WTC11 (cell line): ENCODE data around the gene PISD. TPM values are rescaled to one million over a fixed set of nuclear protein-coding genes. Genes with fewer than 3 reads are reported as not detected.

Experiments used
- ATAC-seq: fragments of 200-7000 bp; cut with Tn5 transposase; 2 replicates; pipeline ENCODE4 v1.10.0; 2021; ENCODE audit warnings: mild to moderate bottlenecking, moderate library complexity
- CTCF ChIA-PET: fragments of 300-600 bp; sonication (Branson Sonifier 250); formaldehyde crosslinking; loops from one replicate; lab custom pipeline; 2021; ENCODE audit warnings: antibody characterized with exemption; lab: Charles Lee
- POLR2A ChIA-PET: fragments of 350-600 bp; sonication (Branson Sonifier 250); formaldehyde crosslinking; loops from one replicate; lab custom pipeline; 2021; ENCODE audit warnings: antibody characterized with exemption; lab: Charles Lee
- DNase-seq: peaks from one replicate; pipeline ENCODE4 v3.0.0; 2021; ENCODE audit warnings: low spot score
- H3K27ac Mint-ChIP-seq: 2 replicates; pipeline ENCODE4 v1.8.0; 2021; ENCODE audit warnings: mixed read lengths
- H3K27me3 Mint-ChIP-seq: 2 replicates; pipeline ENCODE4 v1.8.0; 2021; ENCODE audit warnings: low read depth, mild to moderate bottlenecking, moderate library complexity, mixed read lengths
- H3K36me3 Mint-ChIP-seq: 2 replicates; pipeline ENCODE4 v1.8.0; 2021; ENCODE audit warnings: mixed read lengths
- H3K4me1 Mint-ChIP-seq: 2 replicates; pipeline ENCODE4 v1.8.0; 2022; ENCODE audit warnings: mixed read lengths
- H3K4me3 Mint-ChIP-seq: 2 replicates; pipeline ENCODE4 v1.8.0; 2021; ENCODE audit warnings: mild to moderate bottlenecking, moderate library complexity, mixed read lengths
- H3K9me3 Mint-ChIP-seq: 2 replicates; pipeline ENCODE4 v1.8.0; 2021; ENCODE audit warnings: mixed read lengths
- AR ChIP-seq: fragments of 250-450 bp; sonication (Bioruptor Pico); IDR thresholded peaks from 2 replicates; pipeline ENCODE4 v1.9.0; 2021; ENCODE audit warnings: mild to moderate bottlenecking
- ATF1 ChIP-seq: sonication (generic); formaldehyde crosslinking; IDR thresholded peaks from 2 replicates; pipeline ENCODE4 v1.8.1; 2023; ENCODE audit warnings: mild to moderate bottlenecking, moderate library complexity, missing genetic modification reagents
- CBFB ChIP-seq: sonication (generic); formaldehyde crosslinking; IDR thresholded peaks from 2 replicates; pipeline ENCODE4 v1.8.1; 2022; ENCODE audit warnings: mild to moderate bottlenecking, low read depth, missing genetic modification reagents
- E2F4 ChIP-seq: sonication (generic); formaldehyde crosslinking; IDR thresholded peaks from 2 replicates; pipeline ENCODE4 v1.8.1; 2022; ENCODE audit warnings: low read depth, mild to moderate bottlenecking, moderate library complexity, missing genetic modification reagents, borderline replicate concordance
- ESRRA ChIP-seq: sonication (generic); formaldehyde crosslinking; IDR thresholded peaks from 2 replicates; pipeline ENCODE4 v1.8.1; 2022; ENCODE audit warnings: mild to moderate bottlenecking, missing genetic modification reagents, borderline replicate concordance
- GABPB1 ChIP-seq: sonication (generic); formaldehyde crosslinking; IDR thresholded peaks from 2 replicates; pipeline ENCODE4 v1.8.1; 2023; ENCODE audit warnings: mild to moderate bottlenecking, missing genetic modification reagents
- GRHL2 ChIP-seq: fragments of 250-450 bp; sonication (Bioruptor Pico); IDR thresholded peaks from 2 replicates; pipeline ENCODE4 v1.8.0; 2022; ENCODE audit warnings: mild to moderate bottlenecking, moderate library complexity; ENCODE audit not compliant: insufficient replicate concordance, severe bottlenecking
- JAZF1 ChIP-seq: fragments of 250-450 bp; sonication (Bioruptor Pico); IDR thresholded peaks from 2 replicates; pipeline ENCODE4 v1.9.0; 2021; ENCODE audit warnings: moderate library complexity, mild to moderate bottlenecking, inconsistent platforms
- KAT7 ChIP-seq: sonication (generic); formaldehyde crosslinking; IDR thresholded peaks from 2 replicates; pipeline ENCODE4 v1.8.1; 2023; ENCODE audit warnings: missing genetic modification reagents, mild to moderate bottlenecking, borderline replicate concordance
- NFE2L1 ChIP-seq: sonication (generic); formaldehyde crosslinking; IDR thresholded peaks from 2 replicates; pipeline ENCODE4 v1.8.1; 2023; ENCODE audit warnings: missing genetic modification reagents
- NFYB ChIP-seq: sonication (generic); formaldehyde crosslinking; conservative IDR thresholded peaks from 2 replicates; pipeline ENCODE4 v1.8.0; 2022; ENCODE audit warnings: low read depth, missing genetic modification reagents
- NR3C1 ChIP-seq: sonication (generic); formaldehyde crosslinking; conservative IDR thresholded peaks from 2 replicates; pipeline ENCODE4 v1.8.1; 2023; ENCODE audit warnings: low read depth, mild to moderate bottlenecking, missing genetic modification reagents
- RELA ChIP-seq: sonication (generic); formaldehyde crosslinking; IDR thresholded peaks from 2 replicates; pipeline ENCODE4 v1.8.1; 2022; ENCODE audit warnings: missing genetic modification reagents, mild to moderate bottlenecking, borderline replicate concordance
- STAT6 ChIP-seq: sonication (generic); formaldehyde crosslinking; conservative IDR thresholded peaks from 2 replicates; pipeline ENCODE4 v1.8.1; 2023; ENCODE audit warnings: mild to moderate bottlenecking, low read depth, missing genetic modification reagents, moderate library complexity
- TEAD1 ChIP-seq: sonication (generic); formaldehyde crosslinking; IDR thresholded peaks from 2 replicates; pipeline ENCODE4 v1.8.0; 2022; ENCODE audit warnings: mild to moderate bottlenecking, missing genetic modification reagents
- ZBTB21 ChIP-seq: sonication (generic); formaldehyde crosslinking; IDR thresholded peaks from 2 replicates; pipeline ENCODE4 v1.8.1; 2023; ENCODE audit warnings: mild to moderate bottlenecking, missing genetic modification reagents, borderline replicate concordance
- ZNF232 ChIP-seq: sonication (generic); formaldehyde crosslinking; IDR thresholded peaks from 2 replicates; pipeline ENCODE4 v1.8.0; 2022; ENCODE audit warnings: mild to moderate bottlenecking, missing genetic modification reagents
- ZNF425 ChIP-seq: fragments of 250-450 bp; sonication (Bioruptor Pico); conservative IDR thresholded peaks from 2 replicates; pipeline ENCODE4 v1.9.0; 2021; ENCODE audit warnings: mild to moderate bottlenecking
- total RNA-seq: library from RNA; stranded (reverse); gene quantifications from 3 replicates; pipeline ENCODE4 v1.2.3, GENCODE V29; 2021
- TF ChIP-seq, protein P1 (sequence below): sonication (generic); formaldehyde crosslinking; IDR thresholded peaks from 2 replicates; pipeline ENCODE4 v1.8.1; 2022; ENCODE audit warnings: low read depth, missing genetic modification reagents, borderline replicate concordance
- TF ChIP-seq, protein P2 (sequence below): fragments of 250-450 bp; sonication (Bioruptor Pico); IDR thresholded peaks from 2 replicates; pipeline ENCODE4 v2.1.2; 2022; ENCODE audit warnings: mild to moderate bottlenecking, moderate library complexity
- TF ChIP-seq, protein P3 (sequence below): sonication (generic); formaldehyde crosslinking; IDR thresholded peaks from 2 replicates; pipeline ENCODE4 v1.8.1; 2023; ENCODE audit warnings: mild to moderate bottlenecking, missing genetic modification reagents, moderate library complexity

The PISD gene
- total RNA-seq, 1 experiment from 2014 or later = 55.7 TPM

DNA sequence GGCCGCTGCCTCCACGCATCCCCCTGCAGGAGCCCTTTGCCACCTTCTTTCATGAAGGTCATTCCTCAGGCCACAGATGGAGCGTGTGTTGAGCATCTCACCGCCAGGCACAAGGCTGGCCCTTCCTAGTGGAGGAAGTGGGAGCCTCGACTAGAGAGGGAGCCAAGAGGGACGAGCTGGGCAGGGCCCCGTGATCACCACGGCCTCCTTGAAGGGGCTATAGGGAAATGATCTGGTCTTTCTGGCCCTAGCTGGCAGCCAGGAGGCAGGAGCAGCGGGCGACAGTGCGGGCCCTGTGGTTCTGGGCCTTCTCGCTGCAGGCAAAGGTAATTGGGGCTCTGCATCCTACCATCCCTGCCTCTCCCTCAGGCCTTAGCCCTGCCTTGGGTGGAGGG, 49.1 kb downstream of the PISD start:
- TF ChIP-seq ZNF232 (CRISPR knock-in tag) = no peak
- no peak for TF ChIP-seq KAT7 (CRISPR knock-in tag)
- TF ChIP-seq, protein P1, sequence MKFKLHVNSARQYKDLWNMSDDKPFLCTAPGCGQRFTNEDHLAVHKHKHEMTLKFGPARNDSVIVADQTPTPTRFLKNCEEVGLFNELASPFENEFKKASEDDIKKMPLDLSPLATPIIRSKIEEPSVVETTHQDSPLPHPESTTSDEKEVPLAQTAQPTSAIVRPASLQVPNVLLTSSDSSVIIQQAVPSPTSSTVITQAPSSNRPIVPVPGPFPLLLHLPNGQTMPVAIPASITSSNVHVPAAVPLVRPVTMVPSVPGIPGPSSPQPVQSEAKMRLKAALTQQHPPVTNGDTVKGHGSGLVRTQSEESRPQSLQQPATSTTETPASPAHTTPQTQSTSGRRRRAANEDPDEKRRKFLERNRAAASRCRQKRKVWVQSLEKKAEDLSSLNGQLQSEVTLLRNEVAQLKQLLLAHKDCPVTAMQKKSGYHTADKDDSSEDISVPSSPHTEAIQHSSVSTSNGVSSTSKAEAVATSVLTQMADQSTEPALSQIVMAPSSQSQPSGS (CRISPR knock-in tag) = no peak
- TF ChIP-seq, protein P2, sequence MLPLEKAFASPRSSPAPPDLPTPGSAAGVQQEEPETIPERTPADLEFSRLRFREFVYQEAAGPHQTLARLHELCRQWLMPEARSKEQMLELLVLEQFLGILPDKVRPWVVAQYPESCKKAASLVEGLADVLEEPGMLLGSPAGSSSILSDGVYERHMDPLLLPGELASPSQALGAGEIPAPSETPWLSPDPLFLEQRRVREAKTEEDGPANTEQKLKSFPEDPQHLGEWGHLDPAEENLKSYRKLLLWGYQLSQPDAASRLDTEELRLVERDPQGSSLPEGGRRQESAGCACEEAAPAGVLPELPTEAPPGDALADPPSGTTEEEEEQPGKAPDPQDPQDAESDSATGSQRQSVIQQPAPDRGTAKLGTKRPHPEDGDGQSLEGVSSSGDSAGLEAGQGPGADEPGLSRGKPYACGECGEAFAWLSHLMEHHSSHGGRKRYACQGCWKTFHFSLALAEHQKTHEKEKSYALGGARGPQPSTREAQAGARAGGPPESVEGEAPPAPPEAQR (CRISPR knock-in tag) = no peak
- no peak for TF ChIP-seq ESRRA (CRISPR knock-in tag)
- TF ChIP-seq GRHL2 (CRISPR knock-in tag) = no peak
- no peak for TF ChIP-seq STAT6 (CRISPR knock-in tag)
- TF ChIP-seq NFYB = no peak
- no peak for TF ChIP-seq TEAD1
- no peak for TF ChIP-seq ZBTB21 (CRISPR knock-in tag)
- TF ChIP-seq NR3C1 (CRISPR knock-in tag) = no peak
- TF ChIP-seq, protein P3, sequence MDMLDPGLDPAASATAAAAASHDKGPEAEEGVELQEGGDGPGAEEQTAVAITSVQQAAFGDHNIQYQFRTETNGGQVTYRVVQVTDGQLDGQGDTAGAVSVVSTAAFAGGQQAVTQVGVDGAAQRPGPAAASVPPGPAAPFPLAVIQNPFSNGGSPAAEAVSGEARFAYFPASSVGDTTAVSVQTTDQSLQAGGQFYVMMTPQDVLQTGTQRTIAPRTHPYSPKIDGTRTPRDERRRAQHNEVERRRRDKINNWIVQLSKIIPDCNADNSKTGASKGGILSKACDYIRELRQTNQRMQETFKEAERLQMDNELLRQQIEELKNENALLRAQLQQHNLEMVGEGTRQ = no peak
- TF ChIP-seq ATF1 (CRISPR knock-in tag) = no peak
- TF ChIP-seq GABPB1 (CRISPR knock-in tag) = no peak
- TF ChIP-seq CBFB (CRISPR knock-in tag) = no peak
- no peak for TF ChIP-seq E2F4
- ChIA-PET CTCF (interaction anchor here (1.5 to 2.9 kb wide), 6 partner anchors 8 to 360 kb away, joined by 3 to 10 read pairs (median 6); partner anchors contain the start of gene PISD), POLR2A (interaction anchor here (0.8 to 1.8 kb wide), 3 partner anchors 7 to 17 kb away, joined by 3 to 5 read pairs (median 3); no protein-coding TSS in a partner anchor)
- no peak for ATAC-seq
- H3K27ac Mint-ChIP-seq = peak overlapping the region; percentile 38; the same call in 1 of the 2 replicates
- H3K4me1 Mint-ChIP-seq = no peaks in the 10 kb centered on the region
- no peaks in the 10 kb centered on the region for H3K9me3 Mint-ChIP-seq
- H3K27me3 Mint-ChIP-seq = no peaks in the 10 kb centered on the region
- peaks cover 3% of the 10 kb centered on the region; the same call in 1 of the 2 replicates for H3K36me3 Mint-ChIP-seq
- no peak for DNase-seq
- H3K4me3 Mint-ChIP-seq = no peak overlapping the region

- Mint-ChIP-seq H3K4me1 (no peaks in the 10 kb centered on the region), H3K36me3 (no peaks in the 10 kb centered on the region), H3K4me3 (no peak overlapping the region), H3K27me3 (no peaks in the 10 kb centered on the region; the same call in 1 of the 2 replicates), H3K27ac (no peak overlapping the region), H3K9me3 (no peaks in the 10 kb centered on the region)
- no peak for DNase-seq
- CTCF ChIA-PET = interaction anchor here (1.0 to 1.2 kb wide), 2 partner anchors 19 to 359 kb away, joined by 3 to 7 read pairs; no protein-coding TSS in a partner anchor
- POLR2A ChIA-PET = no interaction called here
- ATAC-seq = peak; percentile 40
- TF ChIP-seq KAT7 (CRISPR knock-in tag) (no peak), ZNF425 (no peak), NFE2L1 (CRISPR knock-in tag) (no peak), JAZF1 (CRISPR knock-in tag) (no peak), AR (CRISPR knock-in tag) (no peak), NFYB (no peak), RELA (CRISPR knock-in tag) (no peak)
Measured at GRCh38 chr22:31611061-31611760, 50.8 kb downstream of the PISD start.
